ENCODE measurements around the gene RPS6KA1.
"Not testable (repeated sequence)": the region's sequence is repeated elsewhere in the genome, so short reads cannot be mapped to it uniquely, and the experiment has no call there.

The RPS6KA1 gene

GRCh38 chr1:26593385-26593784 is 63.8 kb downstream of the RPS6KA1 start:
- in situ Hi-C loops (cut with HindIII; ENCODE audit: low sequenced_read_pairs), result no loop called here
- no peak overlapping the region for H3K4me3 ChIP-seq (ENCODE audit: low read depth, low read length)
- TF ChIP-seq, protein P1, sequence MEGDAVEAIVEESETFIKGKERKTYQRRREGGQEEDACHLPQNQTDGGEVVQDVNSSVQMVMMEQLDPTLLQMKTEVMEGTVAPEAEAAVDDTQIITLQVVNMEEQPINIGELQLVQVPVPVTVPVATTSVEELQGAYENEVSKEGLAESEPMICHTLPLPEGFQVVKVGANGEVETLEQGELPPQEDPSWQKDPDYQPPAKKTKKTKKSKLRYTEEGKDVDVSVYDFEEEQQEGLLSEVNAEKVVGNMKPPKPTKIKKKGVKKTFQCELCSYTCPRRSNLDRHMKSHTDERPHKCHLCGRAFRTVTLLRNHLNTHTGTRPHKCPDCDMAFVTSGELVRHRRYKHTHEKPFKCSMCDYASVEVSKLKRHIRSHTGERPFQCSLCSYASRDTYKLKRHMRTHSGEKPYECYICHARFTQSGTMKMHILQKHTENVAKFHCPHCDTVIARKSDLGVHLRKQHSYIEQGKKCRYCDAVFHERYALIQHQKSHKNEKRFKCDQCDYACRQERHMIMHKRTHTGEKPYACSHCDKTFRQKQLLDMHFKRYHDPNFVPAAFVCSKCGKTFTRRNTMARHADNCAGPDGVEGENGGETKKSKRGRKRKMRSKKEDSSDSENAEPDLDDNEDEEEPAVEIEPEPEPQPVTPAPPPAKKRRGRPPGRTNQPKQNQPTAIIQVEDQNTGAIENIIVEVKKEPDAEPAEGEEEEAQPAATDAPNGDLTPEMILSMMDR (IDR thresholded peaks at IDR 0.05; ENCODE audit: low read depth, low read length, missing control alignments), result no peak
- DNase-seq (ENCODE audit: low read depth), result no peak

DNA sequence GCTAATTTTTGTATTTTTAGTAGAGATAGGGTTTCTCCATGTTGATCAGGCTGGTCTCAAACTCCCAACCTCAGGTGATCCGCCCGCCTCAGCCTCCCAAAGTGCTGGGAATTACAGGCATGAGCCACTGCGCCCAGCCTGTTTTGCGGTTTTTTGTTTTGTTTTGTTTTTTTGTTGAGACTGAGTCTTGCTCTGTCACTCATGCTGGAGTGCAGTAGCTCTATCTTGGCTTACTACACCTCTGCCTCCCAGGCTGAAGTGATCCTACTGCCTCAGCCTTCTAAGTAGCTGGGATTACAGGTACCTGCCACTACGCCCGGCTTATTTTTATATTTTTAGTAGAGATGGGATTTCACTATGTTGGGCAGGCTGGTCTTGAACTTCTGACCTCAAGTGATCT is 65.0 kb downstream of the RPS6KA1 start:
- DNase-seq (ENCODE audit: low read depth); H3K4me3 ChIP-seq (ENCODE audit: low read depth, low read length); in situ Hi-C loops (cut with HindIII; ENCODE audit: low sequenced_read_pairs): not testable (repeated sequence)

DNA sequence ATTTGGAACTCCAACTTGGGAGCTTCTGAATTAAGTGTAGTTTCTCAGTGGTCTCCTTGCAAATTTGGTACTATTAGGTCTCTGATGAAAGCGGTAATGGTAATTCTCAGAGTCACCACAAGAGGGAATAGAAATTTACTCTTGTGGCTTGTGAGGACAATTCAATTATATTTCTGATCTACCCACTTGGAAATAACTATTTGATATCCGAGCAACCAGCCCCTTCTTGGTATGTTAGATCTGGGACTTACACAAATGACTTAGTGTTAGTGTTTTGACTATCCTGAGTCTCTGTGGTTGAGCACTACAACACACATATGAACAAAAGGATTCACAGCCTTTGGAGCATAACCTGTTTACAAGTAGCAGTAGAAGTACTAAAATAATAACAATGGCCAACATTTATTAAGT is 68.1 kb downstream of the RPS6KA1 start:
- peak; percentile 48 for DNase-seq (ENCODE audit: low read depth)
- no peak overlapping the region for H3K4me3 ChIP-seq (ENCODE audit: low read depth, low read length)
- in situ Hi-C loops (cut with HindIII; ENCODE audit: low sequenced_read_pairs), result no loop called here
- TF ChIP-seq, protein P1 (IDR thresholded peaks at IDR 0.05; ENCODE audit: low read depth, low read length, missing control alignments), result peak; percentile 58

DNA sequence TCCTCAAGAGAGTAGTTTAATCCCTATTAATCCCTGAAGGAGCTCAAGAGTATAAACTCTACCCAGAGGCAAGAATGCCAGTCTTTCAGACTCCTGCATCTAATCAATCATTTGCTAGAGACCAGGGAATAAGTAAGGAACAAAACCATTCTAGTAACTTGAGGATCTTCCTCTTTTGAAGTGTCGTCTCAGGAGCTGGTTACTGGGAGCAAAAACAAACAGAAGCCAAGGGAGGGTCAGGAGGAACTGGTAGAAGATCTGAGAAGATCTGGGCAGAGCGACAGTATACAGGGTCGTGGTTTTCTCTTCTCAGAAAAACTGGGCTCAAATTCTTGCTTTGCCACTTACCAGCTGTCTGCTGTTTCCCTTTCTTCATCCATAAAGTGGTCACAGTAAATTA is 69.3 kb downstream of the RPS6KA1 start:
- H3K4me3 ChIP-seq (ENCODE audit: low read depth, low read length), result no peak overlapping the region
- DNase-seq (ENCODE audit: low read depth), result no peak
- in situ Hi-C loops (cut with HindIII; ENCODE audit: low sequenced_read_pairs), result no loop called here

GRCh38 chr1:26602378-26602959 is 72.9 kb downstream of the RPS6KA1 start:
- TF ChIP-seq, protein P1 (IDR thresholded peaks at IDR 0.05; ENCODE audit: low read depth, low read length, missing control alignments), result peak; percentile 75
- no peak overlapping the region for H3K4me3 ChIP-seq (ENCODE audit: low read depth, low read length)
- in situ Hi-C loops (cut with HindIII; ENCODE audit: low sequenced_read_pairs), result loop anchor here (5.0 kb wide), 1 partner anchor 185 kb away; the partner anchor contains the start of gene PIGV
- DNase-seq (ENCODE audit: low read depth), result peak; percentile 50

More for the DNA sequence above, 69.3 kb downstream of the RPS6KA1 start:
- TF ChIP-seq, protein P1 (IDR thresholded peaks at IDR 0.05; ENCODE audit: low read depth, low read length, missing control alignments), result no peak

DNA sequence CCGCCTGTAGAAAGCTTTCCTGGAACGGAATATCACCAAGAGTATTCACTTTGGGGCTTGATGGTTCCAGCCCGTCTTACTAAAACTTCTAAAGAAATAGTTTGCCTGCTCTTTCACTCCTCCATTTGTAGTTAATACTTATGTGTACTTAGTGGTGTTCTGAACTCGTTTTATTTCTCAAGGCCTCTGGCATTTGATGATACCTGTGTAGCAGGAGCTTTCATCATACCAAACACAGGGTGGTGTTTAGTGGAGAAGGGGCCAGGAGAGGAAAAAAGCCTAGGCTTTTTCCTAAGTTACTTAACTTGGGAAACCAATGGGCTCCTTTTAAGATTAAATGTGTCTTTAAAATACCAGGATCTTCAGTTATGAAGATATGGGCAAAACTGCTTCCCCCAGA is 74.3 kb downstream of the RPS6KA1 start:
- in situ Hi-C loops (cut with HindIII; ENCODE audit: low sequenced_read_pairs), result loop anchor here (5.0 kb wide), 1 partner anchor 183 kb away; the partner anchor contains the start of gene PIGV
- no peak overlapping the region for H3K4me3 ChIP-seq (ENCODE audit: low read depth, low read length)
- no peak for DNase-seq (ENCODE audit: low read depth)
- TF ChIP-seq, protein P1 (IDR thresholded peaks at IDR 0.05; ENCODE audit: low read depth, low read length, missing control alignments), result no peak

- H3K4me3 ChIP-seq (ENCODE audit: low read depth, low read length), result no peak overlapping the region
- TF ChIP-seq, protein P1 (IDR thresholded peaks at IDR 0.05; ENCODE audit: low read depth, low read length, missing control alignments), result no peak
- no peak for DNase-seq (ENCODE audit: low read depth)
- in situ Hi-C loops (cut with HindIII; ENCODE audit: low sequenced_read_pairs), result no loop called here
These were observed 77.6 kb downstream of the RPS6KA1 start for GRCh38 chr1:26607186-26607585.

Data from astrocyte of the cerebellum (primary cell).